HG02798 (cell line): ENCODE results near the gene B2M.
A peak's percentile ranks its signal among the peaks of the same experiment; 100 is the strongest.
"Not testable (repeated sequence)": the region's sequence is repeated elsewhere in the genome, so short reads cannot be mapped to it uniquely, and the experiment has no call there.

Experiments used
- ATAC-seq: cut with Tn5 transposase; IDR thresholded peaks from one replicate; pipeline ENCODE4 v1.9.1; 2021; ENCODE audit warnings: mild to moderate bottlenecking; ENCODE audit not compliant: unreplicated experiment, poor library complexity

B2M gene

GRCh38 chr15:44711096-44711742 is at the start of gene B2M, which contains the start of gene PATL2:
B2M (plus strand) TSS chr15:44711517; CDS start chr15:44711547, 30 bp downstream.
PATL2 (minus strand) TSS chr15:44711323; CDS start chr15:44676490, 34,833 bp downstream.
- peak; percentile 85 for ATAC-seq

DNA sequence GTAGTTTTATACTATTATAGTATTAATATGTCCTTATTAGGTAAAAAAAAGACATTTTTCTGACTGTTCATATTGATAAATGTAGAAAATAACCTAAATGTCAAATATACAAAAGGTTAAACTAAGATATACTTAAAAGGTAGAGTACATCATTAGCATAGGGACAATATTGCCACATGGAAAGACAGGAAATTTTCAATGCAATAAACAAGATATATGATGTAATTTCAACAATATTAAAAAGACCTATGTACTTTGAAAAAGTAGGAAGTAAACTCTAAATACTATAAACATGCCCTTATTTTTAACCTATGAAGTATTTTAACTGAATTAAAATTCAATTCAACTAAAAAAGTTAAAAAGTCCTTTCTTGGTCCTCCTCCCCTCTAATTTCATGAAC is 49.7 kb upstream of the B2M start:
- ATAC-seq = no peak

DNA sequence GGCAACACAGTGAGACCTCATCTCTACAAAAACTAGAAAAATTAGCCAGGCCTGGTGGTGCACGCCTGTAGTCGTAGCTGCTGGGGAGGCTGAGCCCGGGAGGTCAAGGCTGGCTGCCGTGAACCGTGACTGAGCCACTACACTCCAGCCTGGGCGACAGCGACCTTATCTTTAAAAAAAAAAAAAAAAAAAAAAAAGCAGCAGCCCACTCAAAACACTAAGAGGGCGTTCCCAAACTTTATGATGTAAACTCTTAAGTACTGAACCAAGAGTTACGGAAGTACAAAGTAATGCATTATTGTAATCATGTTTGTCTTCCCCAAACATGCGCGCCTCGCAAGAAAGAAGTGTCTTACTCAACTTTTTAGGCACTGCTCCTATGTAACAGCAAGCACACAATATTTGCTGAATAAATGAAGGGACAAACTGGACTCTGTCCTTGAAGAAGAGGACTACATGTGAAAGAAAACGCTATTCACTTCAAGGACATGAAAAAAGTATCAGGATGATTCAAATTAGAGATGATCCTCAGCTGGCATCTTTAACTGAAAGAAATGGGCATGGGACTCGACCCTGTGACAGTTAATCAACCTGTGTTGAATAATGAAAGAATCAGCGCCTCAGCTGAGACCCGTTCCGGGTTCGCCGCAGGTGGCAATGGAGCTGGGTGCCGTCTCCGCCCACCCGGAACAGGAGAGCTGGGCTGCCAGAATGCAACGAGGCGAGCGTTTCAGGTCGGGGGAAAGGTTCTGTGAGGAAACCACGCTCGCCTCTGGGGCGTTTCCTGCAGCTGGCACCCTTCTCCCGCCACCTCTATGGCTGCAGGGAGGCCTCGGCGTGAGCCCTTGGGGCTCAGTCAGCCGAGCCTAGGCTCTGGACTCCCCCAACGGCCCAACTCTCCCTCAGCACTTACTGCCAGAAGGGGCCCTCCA is 48.6 kb upstream of the B2M start:
- ATAC-seq = peak; percentile 61

GRCh38 chr15:44663410-44664308 is 47.7 kb upstream of the B2M start, which contains the start of gene SPG11:
SPG11 (minus strand) TSS chr15:44663662; CDS start chr15:44663647, 15 bp downstream.
- ATAC-seq = peak; percentile 85

DNA sequence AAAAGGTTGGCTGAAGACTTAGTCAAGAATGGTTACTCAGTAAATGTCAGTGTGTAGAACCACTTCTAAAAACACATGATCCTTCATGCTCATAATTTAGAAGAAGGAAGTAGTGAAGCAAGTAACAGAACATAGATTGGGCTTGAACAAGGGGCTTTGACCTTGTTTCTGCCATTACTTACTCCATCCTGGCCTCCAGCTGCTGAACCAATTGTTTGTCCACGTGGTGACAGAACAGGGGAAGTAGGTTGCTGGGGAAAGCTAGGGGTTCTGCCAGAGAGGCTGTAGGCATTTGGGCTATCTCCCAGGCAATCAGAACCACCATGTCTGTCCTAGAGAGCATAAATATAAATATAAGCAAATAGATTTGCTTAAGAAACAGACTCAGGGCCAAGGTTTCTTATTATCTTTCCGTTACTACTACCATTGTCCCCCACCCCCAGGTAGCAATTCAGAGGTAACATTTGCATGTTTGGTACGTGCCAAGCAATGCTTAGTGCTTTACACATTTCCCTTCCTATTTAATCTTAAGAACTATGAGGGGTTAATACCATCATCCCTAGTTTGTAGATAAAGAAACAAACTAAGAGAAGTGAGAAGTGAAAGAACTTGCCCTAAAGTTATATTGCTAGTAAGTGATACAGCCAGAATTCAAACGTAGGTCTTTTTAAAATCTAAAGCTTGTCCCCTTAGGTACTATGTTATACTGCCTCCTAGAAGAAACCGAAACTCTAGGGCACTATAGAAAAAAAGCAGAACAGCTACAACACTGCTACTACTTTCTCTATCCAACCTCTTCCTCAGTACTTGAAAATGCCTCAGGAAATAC is 44.9 kb upstream of the B2M start:
- no peak for ATAC-seq

DNA sequence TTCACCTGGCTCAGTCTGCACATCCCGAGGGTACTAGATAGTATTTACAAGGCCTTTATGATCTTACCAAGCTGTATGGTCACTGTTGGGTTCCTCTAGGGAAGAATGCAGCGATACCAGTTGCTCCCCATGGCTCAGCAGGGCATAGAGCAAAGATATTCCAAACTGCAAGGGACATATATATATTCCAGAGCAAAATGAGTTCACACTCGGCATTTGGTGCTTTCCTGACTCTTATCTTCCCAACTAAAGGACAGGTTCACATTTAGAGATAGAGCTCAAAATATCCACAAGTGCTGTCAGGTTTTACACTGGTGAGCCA is 44.3 kb upstream of the B2M start:
- ATAC-seq = no peak

- ATAC-seq = no peak
These were observed 42.4 kb upstream of the B2M start for GRCh38 chr15:44668921-44669320.

DNA sequence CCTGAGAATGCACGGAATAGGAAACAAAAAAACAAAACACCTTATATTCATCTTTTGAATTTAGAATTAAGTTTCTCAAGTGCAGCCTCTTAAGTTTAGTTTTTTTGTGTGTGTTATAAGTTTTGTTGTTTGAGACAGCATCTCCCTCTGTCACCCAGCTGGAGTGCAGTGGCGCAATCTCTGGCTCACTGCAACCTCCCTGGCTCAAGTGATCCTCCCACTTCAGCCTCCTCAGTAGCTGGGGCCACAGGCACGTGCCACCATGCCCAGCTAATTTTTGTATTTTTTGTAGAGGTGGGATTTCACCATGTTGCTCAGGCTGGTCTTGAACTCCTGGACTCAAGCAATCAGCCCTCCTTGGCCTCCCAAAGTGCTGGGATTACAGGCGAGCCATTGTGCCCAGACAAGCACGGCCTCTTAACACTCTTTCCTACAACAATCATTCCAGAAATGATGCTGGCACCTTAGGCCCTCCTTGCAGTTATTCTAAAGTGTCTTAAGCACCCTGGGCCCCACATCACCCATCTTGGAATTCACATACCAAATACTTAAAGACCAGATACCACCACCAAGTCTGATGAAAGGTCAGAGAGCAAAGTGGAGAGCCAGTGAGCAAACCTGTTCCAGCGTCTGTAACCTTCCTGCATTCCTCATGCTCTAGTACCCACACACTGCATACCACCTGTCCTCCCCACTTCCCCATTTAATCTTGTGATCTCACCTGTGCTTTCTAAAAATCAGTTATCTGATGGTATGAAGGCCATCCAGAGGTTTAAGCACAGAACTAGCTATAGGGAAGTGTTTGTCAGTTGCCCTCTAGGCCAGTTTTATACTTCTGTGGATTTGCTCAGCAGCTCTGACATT is 41.0 kb upstream of the B2M start:
- ATAC-seq = no peak

GRCh38 chr15:44673639-44674038 is 37.7 kb upstream of the B2M start:
- ATAC-seq = no peak

DNA sequence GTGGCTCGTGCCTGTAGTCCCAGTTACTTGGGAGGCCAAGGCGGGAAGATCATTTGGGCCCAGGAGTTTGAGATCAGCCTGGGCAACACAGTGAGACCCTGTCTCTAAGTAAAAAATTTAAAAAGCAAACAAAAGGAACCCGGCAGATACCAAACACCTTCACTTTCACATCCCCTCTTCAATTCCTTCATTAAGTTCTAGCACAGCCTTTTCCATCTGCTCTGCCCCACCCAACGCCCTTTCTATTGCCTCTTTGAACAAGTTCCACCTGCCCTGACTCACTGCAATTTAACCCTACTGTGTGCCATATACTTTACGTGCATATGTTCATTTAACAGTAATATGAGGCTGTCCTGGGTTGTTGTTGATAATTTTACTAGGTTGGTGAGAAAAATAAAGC is 35.4 kb upstream of the B2M start:
- no peak for ATAC-seq

- ATAC-seq = no peak
These were observed 34.6 kb upstream of the B2M start for GRCh38 chr15:44676676-44677075.

GRCh38 chr15:44682211-44682610 is 29.1 kb upstream of the B2M start:
- no peak for ATAC-seq

GRCh38 chr15:44682809-44683682 is 28.3 kb upstream of the B2M start:
- ATAC-seq = not testable (repeated sequence)

DNA sequence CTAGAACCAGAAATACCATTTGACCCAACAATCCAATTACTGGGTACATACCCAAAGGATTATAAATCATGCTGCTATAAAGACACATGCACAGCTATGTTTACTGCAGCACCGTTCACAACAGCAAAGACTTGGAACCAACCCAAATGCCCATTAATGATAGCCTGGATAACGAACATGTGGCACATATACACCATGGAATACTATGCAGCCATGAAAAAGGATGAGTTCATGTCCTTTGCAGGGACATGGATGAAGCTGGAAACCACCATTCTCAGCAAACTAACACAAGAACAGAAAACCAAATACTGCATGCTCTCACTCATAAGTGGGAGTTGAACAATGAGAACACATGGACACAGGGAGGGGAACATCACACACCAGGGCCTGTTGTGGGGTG is 22.0 kb upstream of the B2M start:
- not testable (repeated sequence) for ATAC-seq

DNA sequence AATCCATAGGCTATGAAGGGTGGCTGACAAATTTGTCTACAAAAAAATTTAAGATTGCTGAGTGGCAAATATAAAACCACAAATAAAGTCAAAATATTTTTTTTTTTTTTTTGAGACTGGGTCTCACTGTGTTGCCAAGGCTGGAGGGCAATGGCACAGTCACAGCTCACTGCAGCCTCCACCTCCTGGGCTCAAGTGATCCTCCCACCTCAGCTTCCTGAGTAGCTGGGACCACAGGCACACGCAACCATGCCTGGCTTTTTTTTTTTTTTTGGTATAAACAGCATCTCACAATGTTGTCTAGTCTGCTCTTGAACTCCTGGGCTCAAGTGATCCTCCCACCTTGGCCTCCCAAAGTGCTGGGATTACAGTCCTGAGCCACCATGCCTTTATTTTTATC is 21.1 kb upstream of the B2M start:
- not testable (repeated sequence) for ATAC-seq

DNA sequence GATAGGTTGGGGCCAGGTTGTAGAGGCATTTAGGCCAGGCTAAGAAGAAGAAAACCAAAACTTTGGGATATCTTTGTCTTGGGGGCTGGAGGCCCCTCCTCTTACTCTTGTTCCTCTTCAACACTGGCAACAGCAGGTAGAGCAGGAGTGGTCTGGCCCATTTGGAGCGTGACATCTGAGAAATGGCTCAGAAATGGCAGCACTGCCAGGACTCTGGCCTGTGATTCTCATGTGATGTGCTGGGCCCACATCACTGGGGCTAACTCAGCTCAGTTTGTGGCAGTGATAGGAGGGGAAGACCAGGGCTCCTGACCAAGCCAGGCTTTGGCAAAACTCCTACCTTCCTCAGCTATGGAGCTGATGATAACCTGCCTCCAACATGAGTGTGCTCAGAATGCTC is 18.7 kb upstream of the B2M start:
- ATAC-seq = no peak

GRCh38 chr15:44694416-44694815 is 16.9 kb upstream of the B2M start:
- ATAC-seq = no peak

DNA sequence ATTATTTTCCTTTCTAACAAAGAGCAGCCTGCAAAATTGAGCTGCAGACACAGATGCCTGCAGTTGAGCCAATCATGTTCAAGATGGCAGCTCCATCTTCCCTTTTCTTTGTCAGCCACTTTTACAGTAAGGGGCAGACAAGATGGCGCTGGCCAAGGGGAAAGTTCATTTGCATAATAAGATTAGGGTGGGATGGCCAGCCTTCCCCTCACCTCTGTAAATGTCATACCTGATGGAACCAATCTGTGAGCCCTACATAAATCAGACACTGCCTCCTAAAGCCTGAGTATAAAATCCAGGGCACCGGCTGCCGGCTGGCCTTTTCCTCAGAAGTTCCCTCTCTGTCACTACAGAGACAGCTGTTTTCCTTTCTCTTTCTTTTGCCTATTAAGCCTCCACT is 16.0 kb upstream of the B2M start:
- ATAC-seq = no peak
